ENCODE results near the gene MISP3.

Gene MISP3

DNA sequence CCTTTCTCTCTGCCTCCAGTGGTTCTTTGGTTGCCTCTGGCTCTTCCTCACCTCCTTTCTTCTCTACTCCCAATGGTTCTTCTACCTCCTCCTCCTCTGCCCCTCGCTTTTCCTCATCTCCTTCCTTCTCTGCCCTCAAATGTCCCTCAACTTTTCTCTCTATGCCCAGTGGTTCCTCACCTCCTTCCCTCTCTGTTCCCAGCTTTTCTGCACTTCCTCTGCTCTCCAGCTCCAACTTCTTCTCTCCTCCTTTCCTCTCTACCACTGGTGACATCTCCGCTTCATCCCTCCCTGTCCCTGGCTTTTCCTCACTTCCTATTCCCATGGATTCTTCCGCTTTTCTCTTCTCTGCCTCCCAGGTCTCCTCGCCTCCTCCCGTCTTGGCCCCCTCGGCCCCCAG is 18.5 kb upstream of the MISP3 start:
- H3K36me3 ChIP-seq (ENCODE audit: insufficient read depth, low read length): no peaks in the 10 kb centered on the region
- peaks cover 5% of the 10 kb centered on the region; the same call in 1 of the 2 replicates for H3K27me3 ChIP-seq (ENCODE audit: insufficient read depth, low read length)
- no peak overlapping the region for H3K4me3 ChIP-seq (ENCODE audit: low read depth, low read length, poor library complexity, severe bottlenecking)
- no peaks in the 10 kb centered on the region for H4K20me1 ChIP-seq (ENCODE audit: insufficient read depth, low read length)
- H3K4me1 ChIP-seq (ENCODE audit: insufficient read depth, low read length, severe bottlenecking): no peaks in the 10 kb centered on the region
- TF ChIP-seq CTCF (IDR thresholded peaks at IDR 0.05; ENCODE audit: low read length) (no peak), EZH2 (IDR thresholded peaks at IDR 0.05; ENCODE audit: borderline replicate concordance, low read length) (no peak)
- no peak overlapping the region for H3K9ac ChIP-seq (ENCODE audit: low read length)
- H3K9me2 ChIP-seq (ENCODE audit: low read depth, low read length): no peaks in the 10 kb centered on the region
- no peak overlapping the region for H2AFZ ChIP-seq (ENCODE audit: low read length)
- H3K79me2 ChIP-seq (ENCODE audit: insufficient read depth, low read length): no peaks in the 10 kb centered on the region
- H3K9me3 ChIP-seq (ENCODE audit: low read length): no peaks in the 10 kb centered on the region
- H3F3A ChIP-seq (ENCODE audit: insufficient read depth, low read length): no peaks in the 10 kb centered on the region
- H3K27ac ChIP-seq (ENCODE audit: low read depth, low read length, poor library complexity, severe bottlenecking): no peak overlapping the region
- H3K4me2 ChIP-seq (ENCODE audit: low read length): no peak overlapping the region

DNA sequence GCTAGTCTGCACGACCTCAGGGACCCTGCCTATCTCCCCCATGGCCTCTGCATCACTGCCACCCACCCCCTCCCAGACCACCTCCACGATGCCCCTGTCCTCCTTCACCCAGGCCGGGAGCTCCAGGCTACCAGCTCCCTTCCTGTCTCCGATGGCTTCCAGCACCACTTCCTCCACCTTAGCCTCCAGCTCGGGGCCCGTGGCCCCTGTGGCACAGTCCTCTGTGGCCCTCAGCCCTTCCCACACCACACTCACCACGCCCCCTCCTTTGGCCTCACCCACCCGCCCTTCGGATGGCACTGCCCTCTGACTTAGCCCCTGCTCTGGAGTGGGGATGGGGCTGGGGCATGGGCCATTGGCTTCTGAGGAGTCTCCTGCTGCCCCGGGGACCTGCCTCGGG is 17.9 kb upstream of the MISP3 start:
- Histone ChIP-seq H3K4me3 (ENCODE audit: low read depth, low read length, poor library complexity, severe bottlenecking) (no peak overlapping the region), H3K27me3 (ENCODE audit: insufficient read depth, low read length) (peaks cover 5% of the 10 kb centered on the region; the same call in 1 of the 2 replicates), H3K9ac (ENCODE audit: low read length) (no peak overlapping the region), H3K36me3 (ENCODE audit: insufficient read depth, low read length) (no peaks in the 10 kb centered on the region), H2AFZ (ENCODE audit: low read length) (no peak overlapping the region), H3K9me2 (ENCODE audit: low read depth, low read length) (no peaks in the 10 kb centered on the region), H3K79me2 (ENCODE audit: insufficient read depth, low read length) (no peaks in the 10 kb centered on the region), H3K4me2 (ENCODE audit: low read length) (no peak overlapping the region), H3K4me1 (ENCODE audit: insufficient read depth, low read length, severe bottlenecking) (no peaks in the 10 kb centered on the region), H3K9me3 (ENCODE audit: low read length) (no peaks in the 10 kb centered on the region), H3K27ac (ENCODE audit: low read depth, low read length, poor library complexity, severe bottlenecking) (no peak overlapping the region), H4K20me1 (ENCODE audit: insufficient read depth, low read length) (no peaks in the 10 kb centered on the region), H3F3A (ENCODE audit: insufficient read depth, low read length) (no peaks in the 10 kb centered on the region)
- TF ChIP-seq CTCF (IDR thresholded peaks at IDR 0.05; ENCODE audit: low read length) (no peak), EZH2 (IDR thresholded peaks at IDR 0.05; ENCODE audit: borderline replicate concordance, low read length) (no peak)

GRCh38 chr19:14055396-14055795 is 17.2 kb upstream of the MISP3 start:
- no peaks in the 10 kb centered on the region for H4K20me1 ChIP-seq (ENCODE audit: insufficient read depth, low read length)
- no peaks in the 10 kb centered on the region for H3K4me1 ChIP-seq (ENCODE audit: insufficient read depth, low read length, severe bottlenecking)
- H3K4me2 ChIP-seq (ENCODE audit: low read length): no peak overlapping the region
- no peaks in the 10 kb centered on the region for H3K36me3 ChIP-seq (ENCODE audit: insufficient read depth, low read length)
- no peak overlapping the region for H3K9ac ChIP-seq (ENCODE audit: low read length)
- H3K79me2 ChIP-seq (ENCODE audit: insufficient read depth, low read length): no peaks in the 10 kb centered on the region
- H3F3A ChIP-seq (ENCODE audit: insufficient read depth, low read length): no peaks in the 10 kb centered on the region
- no peaks in the 10 kb centered on the region for H3K9me3 ChIP-seq (ENCODE audit: low read length)
- H3K9me2 ChIP-seq (ENCODE audit: low read depth, low read length): no peaks in the 10 kb centered on the region
- peaks cover 5% of the 10 kb centered on the region; the same call in 1 of the 2 replicates for H3K27me3 ChIP-seq (ENCODE audit: insufficient read depth, low read length)
- no peak overlapping the region for H3K4me3 ChIP-seq (ENCODE audit: low read depth, low read length, poor library complexity, severe bottlenecking)
- no peak overlapping the region for H3K27ac ChIP-seq (ENCODE audit: low read depth, low read length, poor library complexity, severe bottlenecking)
- TF ChIP-seq CTCF (IDR thresholded peaks at IDR 0.05; ENCODE audit: low read length): no peak
- TF ChIP-seq EZH2 (IDR thresholded peaks at IDR 0.05; ENCODE audit: borderline replicate concordance, low read length): no peak
- no peak overlapping the region for H2AFZ ChIP-seq (ENCODE audit: low read length)

Data from OCI-LY1 (cell line).